B cell (primary cell): ENCODE data around the gene PDZD2.

ENCODE experiments used
- EZH2 ChIP-seq: IDR thresholded peaks from 2 replicates; pipeline ENCODE4 v1.6.1; 2012; ENCODE audit warnings: borderline replicate concordance, low read depth, mild to moderate bottlenecking, moderate library complexity, low read length; ENCODE audit not compliant: insufficient read depth, poor library complexity, severe bottlenecking
- TF ChIP-seq, protein P1 (sequence below): fragments of 200-600 bp; IDR thresholded peaks from one replicate; pipeline ENCODE4 v1.8.0; 2022; ENCODE audit warnings: antibody characterized with exemption, mild to moderate bottlenecking

DNA sequence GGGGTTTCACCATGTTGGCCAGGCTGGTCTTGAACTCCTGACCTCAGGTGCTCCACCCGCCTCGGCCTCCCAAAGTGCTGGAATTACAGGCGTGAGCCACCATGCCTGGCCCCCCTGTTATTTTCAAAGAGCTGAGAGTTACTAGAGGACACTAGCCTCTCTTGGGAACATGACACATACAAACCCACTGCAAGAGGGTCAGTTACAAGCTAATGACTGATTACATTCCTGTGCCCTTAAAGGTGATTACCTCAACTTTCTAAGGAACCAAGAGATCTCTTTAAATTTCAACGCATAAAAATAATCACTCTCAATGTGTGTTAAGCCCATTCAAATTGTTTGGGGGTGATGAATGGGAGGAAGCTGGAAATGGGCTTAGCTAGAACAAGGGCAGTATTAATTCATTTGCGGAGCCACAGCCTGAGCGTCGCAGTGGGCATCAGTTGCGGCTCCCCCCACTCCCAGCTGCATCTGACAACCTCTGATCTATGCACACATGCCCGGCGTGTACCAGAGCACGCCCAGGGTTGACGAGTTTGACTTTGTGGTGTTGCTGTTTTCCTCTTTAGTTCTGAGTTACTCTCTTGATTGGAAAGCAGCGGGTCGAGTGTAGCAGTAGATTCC is 388.3 kb downstream of the PDZD2 start:
- TF ChIP-seq, protein P1, sequence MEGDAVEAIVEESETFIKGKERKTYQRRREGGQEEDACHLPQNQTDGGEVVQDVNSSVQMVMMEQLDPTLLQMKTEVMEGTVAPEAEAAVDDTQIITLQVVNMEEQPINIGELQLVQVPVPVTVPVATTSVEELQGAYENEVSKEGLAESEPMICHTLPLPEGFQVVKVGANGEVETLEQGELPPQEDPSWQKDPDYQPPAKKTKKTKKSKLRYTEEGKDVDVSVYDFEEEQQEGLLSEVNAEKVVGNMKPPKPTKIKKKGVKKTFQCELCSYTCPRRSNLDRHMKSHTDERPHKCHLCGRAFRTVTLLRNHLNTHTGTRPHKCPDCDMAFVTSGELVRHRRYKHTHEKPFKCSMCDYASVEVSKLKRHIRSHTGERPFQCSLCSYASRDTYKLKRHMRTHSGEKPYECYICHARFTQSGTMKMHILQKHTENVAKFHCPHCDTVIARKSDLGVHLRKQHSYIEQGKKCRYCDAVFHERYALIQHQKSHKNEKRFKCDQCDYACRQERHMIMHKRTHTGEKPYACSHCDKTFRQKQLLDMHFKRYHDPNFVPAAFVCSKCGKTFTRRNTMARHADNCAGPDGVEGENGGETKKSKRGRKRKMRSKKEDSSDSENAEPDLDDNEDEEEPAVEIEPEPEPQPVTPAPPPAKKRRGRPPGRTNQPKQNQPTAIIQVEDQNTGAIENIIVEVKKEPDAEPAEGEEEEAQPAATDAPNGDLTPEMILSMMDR: no peak
- TF ChIP-seq EZH2: no peak
